Astrocyte (in vitro differentiated cells and primary cell): Measurements from ENCODE around the gene FLYWCH1.
"Not testable (repeated sequence)": the region's sequence is repeated elsewhere in the genome, so short reads cannot be mapped to it uniquely, and the experiment has no call there.

Source experiments
- EZH2 ChIP-seq: IDR thresholded peaks from 2 replicates; pipeline ENCODE4 v1.6.1; 2012; ENCODE audit warnings: mild to moderate bottlenecking, low read length, inconsistent platforms; ENCODE audit not compliant: insufficient read depth
- TF ChIP-seq, protein P1 (sequence below): IDR thresholded peaks from 2 replicates; pipeline ENCODE4 v1.5.1; 2011; ENCODE audit warnings: low read depth, mild to moderate bottlenecking, inconsistent platforms, low read length, moderate library complexity; ENCODE audit not compliant: insufficient read depth

DNA sequence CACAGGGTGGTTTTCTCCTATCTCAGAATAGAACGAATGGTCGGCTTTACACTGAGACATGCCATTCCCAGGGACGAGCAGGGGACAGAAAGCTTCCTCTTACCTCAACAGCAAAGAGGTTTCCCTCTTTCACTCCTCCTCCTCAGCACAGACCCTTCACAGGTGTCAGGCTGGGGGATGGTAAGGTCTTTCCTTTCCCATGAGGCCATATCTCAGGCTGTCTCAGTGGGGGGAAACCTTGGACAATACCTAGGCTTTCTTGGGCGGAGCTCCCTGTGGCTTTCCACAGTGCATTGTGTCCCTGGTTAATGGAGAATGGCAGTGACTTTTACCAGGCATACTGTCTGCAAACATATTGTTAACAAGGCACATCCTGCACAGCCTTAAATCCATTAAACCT lies 16.4 kb downstream of the FLYWCH1 start:
- TF ChIP-seq EZH2: not testable (repeated sequence)
- TF ChIP-seq, protein P1, sequence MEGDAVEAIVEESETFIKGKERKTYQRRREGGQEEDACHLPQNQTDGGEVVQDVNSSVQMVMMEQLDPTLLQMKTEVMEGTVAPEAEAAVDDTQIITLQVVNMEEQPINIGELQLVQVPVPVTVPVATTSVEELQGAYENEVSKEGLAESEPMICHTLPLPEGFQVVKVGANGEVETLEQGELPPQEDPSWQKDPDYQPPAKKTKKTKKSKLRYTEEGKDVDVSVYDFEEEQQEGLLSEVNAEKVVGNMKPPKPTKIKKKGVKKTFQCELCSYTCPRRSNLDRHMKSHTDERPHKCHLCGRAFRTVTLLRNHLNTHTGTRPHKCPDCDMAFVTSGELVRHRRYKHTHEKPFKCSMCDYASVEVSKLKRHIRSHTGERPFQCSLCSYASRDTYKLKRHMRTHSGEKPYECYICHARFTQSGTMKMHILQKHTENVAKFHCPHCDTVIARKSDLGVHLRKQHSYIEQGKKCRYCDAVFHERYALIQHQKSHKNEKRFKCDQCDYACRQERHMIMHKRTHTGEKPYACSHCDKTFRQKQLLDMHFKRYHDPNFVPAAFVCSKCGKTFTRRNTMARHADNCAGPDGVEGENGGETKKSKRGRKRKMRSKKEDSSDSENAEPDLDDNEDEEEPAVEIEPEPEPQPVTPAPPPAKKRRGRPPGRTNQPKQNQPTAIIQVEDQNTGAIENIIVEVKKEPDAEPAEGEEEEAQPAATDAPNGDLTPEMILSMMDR: not testable (repeated sequence)
